GM12891 (cell line): ENCODE measurements around the gene BEND5.

Experiments used
- POLR2A ChIP-seq: IDR thresholded peaks from 2 replicates; pipeline ENCODE4 v1.6.1; 2011; ENCODE audit warnings: low read depth, low read length, control low read depth
- POLR2AphosphoS5 ChIP-seq: IDR thresholded peaks from 2 replicates; pipeline ENCODE4 v1.6.1; 2011; ENCODE audit warnings: low read depth, low read length, control low read depth
- TAF1 ChIP-seq: IDR thresholded peaks from 2 replicates; pipeline ENCODE4 v1.6.1; 2011; ENCODE audit warnings: low read depth, low read length, control low read depth

DNA sequence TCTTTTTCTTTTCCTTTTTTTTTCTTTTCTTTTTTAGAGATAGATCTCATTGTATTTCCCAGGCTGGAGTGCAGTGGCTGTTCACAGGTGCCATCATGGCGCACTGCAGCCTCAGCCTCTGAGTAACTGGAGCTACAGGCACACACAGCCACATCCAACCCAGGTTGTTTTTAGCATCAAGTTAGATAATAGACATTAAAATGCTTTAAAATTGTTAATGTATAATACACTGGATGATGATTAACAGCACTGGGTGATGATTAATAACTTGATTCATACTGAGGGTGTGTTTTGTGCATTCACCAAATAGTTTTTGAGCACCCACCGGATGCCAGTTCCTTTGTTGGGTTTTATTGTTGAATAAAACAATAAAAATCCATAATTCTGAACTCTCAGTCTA, 75.2 kb downstream of the BEND5 start:
- no peak for TF ChIP-seq POLR2A
- TF ChIP-seq POLR2AphosphoS5: no peak
- TF ChIP-seq TAF1: no peak
